ENCODE measurements around the gene GPN2.

DNA sequence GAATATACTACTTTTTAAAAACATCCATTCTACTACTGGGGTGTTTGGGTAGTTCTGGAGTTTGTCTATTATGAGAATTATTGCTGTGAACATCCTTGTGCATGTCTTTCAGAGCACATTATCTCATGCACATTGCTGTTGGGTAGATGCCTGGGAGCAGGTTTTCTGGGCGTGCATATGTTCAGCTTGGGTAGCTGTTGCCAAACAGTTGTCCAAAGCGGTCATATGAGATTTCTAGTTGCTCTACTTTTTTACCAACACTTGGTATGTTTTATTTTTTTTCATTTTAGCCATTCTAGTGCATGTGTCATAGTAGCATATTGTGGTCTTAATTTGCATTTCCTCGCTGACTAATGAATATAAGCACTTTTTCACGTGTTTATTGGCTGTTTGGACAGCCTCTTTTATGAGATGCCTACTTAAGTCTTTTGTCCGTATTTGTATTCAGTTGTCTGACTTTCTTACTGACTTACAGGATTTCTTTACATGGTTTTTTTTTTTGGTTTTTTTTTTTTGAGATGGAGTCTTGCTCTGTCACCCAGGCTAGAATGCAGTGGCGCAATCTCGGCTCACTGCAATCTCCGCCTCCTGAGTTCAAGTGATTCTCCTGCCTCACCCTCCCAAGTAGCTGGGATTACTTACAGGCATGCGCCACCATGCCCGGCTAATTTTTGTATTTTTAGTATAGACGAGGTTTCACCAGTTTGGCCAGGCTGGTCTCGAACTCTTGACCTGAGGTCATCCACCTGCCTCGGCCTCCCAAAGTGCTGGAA is 45.5 kb downstream of the GPN2 start:
- TF ChIP-seq, protein P1, sequence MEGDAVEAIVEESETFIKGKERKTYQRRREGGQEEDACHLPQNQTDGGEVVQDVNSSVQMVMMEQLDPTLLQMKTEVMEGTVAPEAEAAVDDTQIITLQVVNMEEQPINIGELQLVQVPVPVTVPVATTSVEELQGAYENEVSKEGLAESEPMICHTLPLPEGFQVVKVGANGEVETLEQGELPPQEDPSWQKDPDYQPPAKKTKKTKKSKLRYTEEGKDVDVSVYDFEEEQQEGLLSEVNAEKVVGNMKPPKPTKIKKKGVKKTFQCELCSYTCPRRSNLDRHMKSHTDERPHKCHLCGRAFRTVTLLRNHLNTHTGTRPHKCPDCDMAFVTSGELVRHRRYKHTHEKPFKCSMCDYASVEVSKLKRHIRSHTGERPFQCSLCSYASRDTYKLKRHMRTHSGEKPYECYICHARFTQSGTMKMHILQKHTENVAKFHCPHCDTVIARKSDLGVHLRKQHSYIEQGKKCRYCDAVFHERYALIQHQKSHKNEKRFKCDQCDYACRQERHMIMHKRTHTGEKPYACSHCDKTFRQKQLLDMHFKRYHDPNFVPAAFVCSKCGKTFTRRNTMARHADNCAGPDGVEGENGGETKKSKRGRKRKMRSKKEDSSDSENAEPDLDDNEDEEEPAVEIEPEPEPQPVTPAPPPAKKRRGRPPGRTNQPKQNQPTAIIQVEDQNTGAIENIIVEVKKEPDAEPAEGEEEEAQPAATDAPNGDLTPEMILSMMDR (IDR thresholded peaks at IDR 0.05; ENCODE audit: poor library complexity, severe bottlenecking): no peak
- TF ChIP-seq, protein P2, sequence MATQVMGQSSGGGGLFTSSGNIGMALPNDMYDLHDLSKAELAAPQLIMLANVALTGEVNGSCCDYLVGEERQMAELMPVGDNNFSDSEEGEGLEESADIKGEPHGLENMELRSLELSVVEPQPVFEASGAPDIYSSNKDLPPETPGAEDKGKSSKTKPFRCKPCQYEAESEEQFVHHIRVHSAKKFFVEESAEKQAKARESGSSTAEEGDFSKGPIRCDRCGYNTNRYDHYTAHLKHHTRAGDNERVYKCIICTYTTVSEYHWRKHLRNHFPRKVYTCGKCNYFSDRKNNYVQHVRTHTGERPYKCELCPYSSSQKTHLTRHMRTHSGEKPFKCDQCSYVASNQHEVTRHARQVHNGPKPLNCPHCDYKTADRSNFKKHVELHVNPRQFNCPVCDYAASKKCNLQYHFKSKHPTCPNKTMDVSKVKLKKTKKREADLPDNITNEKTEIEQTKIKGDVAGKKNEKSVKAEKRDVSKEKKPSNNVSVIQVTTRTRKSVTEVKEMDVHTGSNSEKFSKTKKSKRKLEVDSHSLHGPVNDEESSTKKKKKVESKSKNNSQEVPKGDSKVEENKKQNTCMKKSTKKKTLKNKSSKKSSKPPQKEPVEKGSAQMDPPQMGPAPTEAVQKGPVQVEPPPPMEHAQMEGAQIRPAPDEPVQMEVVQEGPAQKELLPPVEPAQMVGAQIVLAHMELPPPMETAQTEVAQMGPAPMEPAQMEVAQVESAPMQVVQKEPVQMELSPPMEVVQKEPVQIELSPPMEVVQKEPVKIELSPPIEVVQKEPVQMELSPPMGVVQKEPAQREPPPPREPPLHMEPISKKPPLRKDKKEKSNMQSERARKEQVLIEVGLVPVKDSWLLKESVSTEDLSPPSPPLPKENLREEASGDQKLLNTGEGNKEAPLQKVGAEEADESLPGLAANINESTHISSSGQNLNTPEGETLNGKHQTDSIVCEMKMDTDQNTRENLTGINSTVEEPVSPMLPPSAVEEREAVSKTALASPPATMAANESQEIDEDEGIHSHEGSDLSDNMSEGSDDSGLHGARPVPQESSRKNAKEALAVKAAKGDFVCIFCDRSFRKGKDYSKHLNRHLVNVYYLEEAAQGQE (IDR thresholded peaks at IDR 0.05; ENCODE audit: borderline replicate concordance): no peak
- TF ChIP-seq POLR2AphosphoS5 (IDR thresholded peaks at IDR 0.05) (no peak), EZH2 (IDR thresholded peaks at IDR 0.05; ENCODE audit: borderline replicate concordance, insufficient read depth, low read length, poor library complexity, severe bottlenecking) (no peak), EP300 (conservative IDR thresholded peaks at IDR 0.05; ENCODE audit: poor library complexity, severe bottlenecking) (no peak), RAD21 (conservative IDR thresholded peaks at IDR 0.05) (no peak)
